Ammon's horn (tissue), 1 donor: ENCODE data around the gene ALOX5AP.

Experiments used
- DNase-seq: peaks from one replicate; pipeline ENCODE4 v3.0.0-alpha.2; 2016; ENCODE audit warnings: low spot score

ALOX5AP gene

GRCh38 chr13:30759748-30760147 is 24.4 kb downstream of the ALOX5AP start:
- no peak for DNase-seq

- no peak for DNase-seq
These were observed 27.3 kb downstream of the ALOX5AP start for GRCh38 chr13:30762643-30763042.

DNA sequence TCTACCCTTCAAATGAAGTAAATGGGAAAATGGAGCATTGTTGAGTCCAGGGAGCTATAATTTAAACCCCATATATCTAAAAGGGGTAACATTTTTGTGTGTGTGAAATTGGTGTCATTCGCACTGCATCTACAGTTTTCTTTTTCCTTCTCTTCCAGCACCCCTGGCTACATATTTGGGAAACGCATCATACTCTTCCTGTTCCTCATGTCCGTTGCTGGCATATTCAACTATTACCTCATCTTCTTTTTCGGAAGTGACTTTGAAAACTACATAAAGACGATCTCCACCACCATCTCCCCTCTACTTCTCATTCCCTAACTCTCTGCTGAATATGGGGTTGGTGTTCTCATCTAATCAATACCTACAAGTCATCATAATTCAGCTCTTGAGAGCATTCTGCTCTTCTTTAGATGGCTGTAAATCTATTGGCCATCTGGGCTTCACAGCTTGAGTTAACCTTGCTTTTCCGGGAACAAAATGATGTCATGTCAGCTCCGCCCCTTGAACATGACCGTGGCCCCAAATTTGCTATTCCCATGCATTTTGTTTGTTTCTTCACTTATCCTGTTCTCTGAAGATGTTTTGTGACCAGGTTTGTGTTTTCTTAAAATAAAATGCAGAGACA is 28.6 kb downstream of the ALOX5AP start:
- DNase-seq: no peak

- no peak for DNase-seq
These were observed 30.9 kb downstream of the ALOX5AP start for GRCh38 chr13:30766231-30766630.

DNA sequence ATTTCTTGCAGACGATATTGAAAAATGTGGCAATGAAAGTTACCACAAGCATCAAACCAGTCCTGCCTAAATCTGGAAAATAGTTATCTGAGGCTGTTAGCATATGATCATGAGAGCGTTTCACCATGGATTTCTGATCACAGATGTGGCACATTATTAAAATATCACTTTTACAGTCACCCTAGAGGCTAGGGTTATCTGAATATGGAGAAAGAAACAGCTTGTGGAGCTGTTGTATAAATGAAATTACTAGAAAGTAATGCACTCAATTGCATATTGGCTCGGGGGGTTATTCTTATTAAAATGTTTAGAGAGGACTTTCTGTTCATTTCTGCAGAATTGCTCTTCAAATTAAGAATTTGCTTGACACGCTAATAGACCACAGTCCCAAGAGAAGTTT is 35.6 kb downstream of the ALOX5AP start:
- no peak for DNase-seq

DNA sequence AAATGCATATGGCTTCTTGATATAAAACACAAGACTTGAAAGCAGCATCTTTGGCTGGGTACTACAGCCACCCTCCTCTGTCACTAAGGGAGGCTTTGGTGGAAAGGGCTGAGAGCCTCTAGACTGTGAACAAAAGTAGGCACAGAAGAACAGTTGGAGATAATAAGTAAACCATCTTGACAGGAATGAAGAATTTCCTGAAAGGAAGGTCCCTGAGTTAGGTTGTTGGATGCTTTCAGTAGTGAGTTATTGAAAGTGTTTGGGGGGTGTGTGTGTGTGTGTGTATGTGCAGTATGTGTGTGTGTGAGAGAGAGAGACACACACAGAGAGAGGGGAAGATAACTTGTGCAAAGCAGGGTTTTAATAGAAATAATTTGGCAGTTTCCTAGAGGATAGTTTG is 38.2 kb downstream of the ALOX5AP start:
- no peak for DNase-seq

GRCh38 chr13:30774214-30774730 is 38.9 kb downstream of the ALOX5AP start:
- no peak for DNase-seq

GRCh38 chr13:30776661-30777060 is 41.3 kb downstream of the ALOX5AP start:
- DNase-seq: no peak

- DNase-seq: no peak
These were observed 43.7 kb downstream of the ALOX5AP start for GRCh38 chr13:30779016-30779415.

- DNase-seq: no peak
These were observed 44.3 kb downstream of the ALOX5AP start for GRCh38 chr13:30779608-30780007.

- DNase-seq: no peak
These were observed 45.1 kb downstream of the ALOX5AP start for GRCh38 chr13:30780338-30780981.

GRCh38 chr13:30785191-30785850 is 50.0 kb downstream of the ALOX5AP start:
- DNase-seq: no peak

DNA sequence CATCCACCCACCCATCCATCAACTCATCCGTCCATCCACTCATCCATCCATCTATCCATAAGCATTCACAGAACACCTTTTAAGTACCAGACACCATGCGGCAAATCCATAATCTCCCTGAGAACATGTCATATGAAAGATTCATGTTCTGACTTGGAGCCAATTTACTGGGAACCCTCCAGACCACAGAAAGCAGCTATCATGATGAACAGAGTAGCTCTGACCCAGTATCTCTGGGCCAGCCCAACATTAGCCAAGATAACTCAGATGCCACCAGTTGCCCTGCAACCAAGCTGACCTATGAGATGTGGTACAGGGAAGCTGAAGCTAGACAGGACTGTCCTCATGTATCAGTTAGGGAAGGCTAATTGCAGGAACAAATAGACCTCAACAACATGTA is 51.3 kb downstream of the ALOX5AP start:
- no peak for DNase-seq

GRCh38 chr13:30787738-30788525 is 52.6 kb downstream of the ALOX5AP start:
- no peak for DNase-seq

- DNase-seq: no peak
These were observed 54.0 kb downstream of the ALOX5AP start for GRCh38 chr13:30789166-30789862.

GRCh38 chr13:30790592-30790991 is 55.2 kb downstream of the ALOX5AP start:
- no peak for DNase-seq

- no peak for DNase-seq
These were observed 56.1 kb downstream of the ALOX5AP start for GRCh38 chr13:30791354-30792001.

- DNase-seq: peak; percentile 83
These were observed 57.1 kb downstream of the ALOX5AP start for GRCh38 chr13:30792285-30793000.

- no peak for DNase-seq
These were observed 60.8 kb downstream of the ALOX5AP start for GRCh38 chr13:30796132-30796572.
